Measurements from ENCODE around the gene H3-3A.

H3-3A gene

GRCh38 chr1:226111098-226111882 lies 48.8 kb downstream of the H3-3A start:
- DNase-seq (ENCODE audit: low read depth): no peak

GRCh38 chr1:226111883-226112261 lies 49.4 kb downstream of the H3-3A start:
- no peak for DNase-seq (ENCODE audit: low read depth)

- no peak for DNase-seq (ENCODE audit: low read depth)
Observed at GRCh38 chr1:226112626-226113025, 50.1 kb downstream of the H3-3A start.

- DNase-seq (ENCODE audit: low read depth): no peak
Observed at GRCh38 chr1:226116673-226117072, 54.2 kb downstream of the H3-3A start.

- DNase-seq (ENCODE audit: low read depth): no peak
Observed at GRCh38 chr1:226117330-226117729, 54.8 kb downstream of the H3-3A start.

- no peak for DNase-seq (ENCODE audit: low read depth)
Observed at GRCh38 chr1:226118357-226118756, 55.8 kb downstream of the H3-3A start.

GRCh38 chr1:226119169-226119568 lies 56.7 kb downstream of the H3-3A start:
- no peak for DNase-seq (ENCODE audit: low read depth)

GRCh38 chr1:226120398-226120797 lies 57.9 kb downstream of the H3-3A start:
- DNase-seq (ENCODE audit: low read depth): no peak

GRCh38 chr1:226121049-226121586 lies 58.6 kb downstream of the H3-3A start:
- DNase-seq (ENCODE audit: low read depth): no peak
